ENCODE data around the gene CYP2C19.
"Not testable (repeated sequence)": the region's sequence is repeated elsewhere in the genome, so short reads cannot be mapped to it uniquely, and the experiment has no call there.

The CYP2C19 gene

GRCh38 chr10:94889123-94889522 is 126.6 kb downstream of the CYP2C19 start:
- ATAC-seq: no peak

GRCh38 chr10:94890264-94891022 is 128.0 kb downstream of the CYP2C19 start:
- no peak for ATAC-seq

- not testable (repeated sequence) for ATAC-seq
These were observed 135.9 kb downstream of the CYP2C19 start for GRCh38 chr10:94898414-94898813.

- no peak for ATAC-seq
These were observed 139.6 kb downstream of the CYP2C19 start for GRCh38 chr10:94902080-94902479.

- no peak for ATAC-seq
These were observed 140.1 kb downstream of the CYP2C19 start for GRCh38 chr10:94902570-94902969.
